GM12891 (cell line): ENCODE results near the gene CYP24A1. TPM values are rescaled to one million over a fixed set of nuclear protein-coding genes. Genes with fewer than 3 reads are reported as not detected.

Experiments used
- DNase-seq: peaks from one replicate; pipeline ENCODE4 v3.0.0; 2011; ENCODE audit warnings: low spot score; ENCODE audit not compliant: insufficient read length
- FAIRE-seq: peaks from 2 replicates; lab custom pipeline; 2011; peaks lifted over from hg19 to GRCh38; lab: Jason Lieb, UNC
- PAX5 ChIP-seq: IDR thresholded peaks from 2 replicates; pipeline ENCODE4 v1.6.1; 2011; ENCODE audit warnings: low read length, moderate library complexity, mild to moderate bottlenecking; ENCODE audit not compliant: insufficient read depth, severe bottlenecking
- POLR2A ChIP-seq: IDR thresholded peaks from 2 replicates; pipeline ENCODE4 v1.6.1; 2011; ENCODE audit warnings: low read depth, low read length, control low read depth
- POLR2AphosphoS5 ChIP-seq: IDR thresholded peaks from 2 replicates; pipeline ENCODE4 v1.6.1; 2011; ENCODE audit warnings: low read depth, low read length, control low read depth
- POU2F2 ChIP-seq: IDR thresholded peaks from 2 replicates; pipeline ENCODE4 v1.6.1; 2011; ENCODE audit warnings: low read depth, mild to moderate bottlenecking, control low read depth, low read length, moderate library complexity
- SPI1 ChIP-seq: IDR thresholded peaks from 2 replicates; pipeline ENCODE4 v1.6.1; 2011; ENCODE audit warnings: low read depth, low read length, control low read depth
- TAF1 ChIP-seq: IDR thresholded peaks from 2 replicates; pipeline ENCODE4 v1.6.1; 2011; ENCODE audit warnings: low read depth, low read length, control low read depth
- polyA plus RNA-seq: library from polyadenylated mRNA; unstranded; fragments of >200 nt; gene quantifications from one replicate; pipeline ENCODE4 v1.2.1, GENCODE V29; 2012; ENCODE audit warnings: low read depth, missing spikeins, inconsistent platforms; ENCODE audit not compliant: missing spikeins

CYP24A1 gene
- not detected for polyA plus RNA-seq

GRCh38 chr20:54173653-54174456, at the start of gene CYP24A1:
TSS of gene CYP24A1 (minus strand) at chr20:54173986. CDS start at chr20:54173579, 407 bp downstream.
- TF ChIP-seq POU2F2 (no peak), POLR2A (no peak), PAX5 (no peak), POLR2AphosphoS5 (no peak), TAF1 (no peak)
- DNase-seq, result no peak
- FAIRE-seq, result no peak

DNA sequence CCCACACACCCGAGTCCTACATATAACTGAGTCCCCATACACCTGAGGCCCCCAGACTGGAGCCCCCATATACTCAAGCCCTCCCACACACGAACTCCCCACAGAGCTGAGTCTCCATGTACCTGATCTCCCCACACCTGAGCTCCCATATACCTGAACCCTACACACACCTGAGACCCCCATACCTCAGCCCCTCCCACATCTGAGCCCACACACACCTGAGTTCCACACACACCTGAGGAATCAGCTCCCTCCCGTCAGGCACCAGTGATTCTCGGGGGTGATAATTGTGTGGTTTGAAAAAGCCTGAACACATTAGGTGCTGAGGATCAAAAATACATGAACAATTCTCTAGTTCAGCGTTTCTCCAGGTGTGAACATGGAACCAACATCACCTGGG, 49.5 kb upstream of the CYP24A1 start:
- no peak for TF ChIP-seq POLR2AphosphoS5
- no peak for TF ChIP-seq SPI1
- no peak for TF ChIP-seq POU2F2
- TF ChIP-seq POLR2A, result no peak
- TF ChIP-seq TAF1, result no peak
- TF ChIP-seq PAX5, result no peak
- DNase-seq (no peak), FAIRE-seq (no peak)

- no peak for DNase-seq
- FAIRE-seq, result no peak
- no peak for TF ChIP-seq POLR2AphosphoS5
- no peak for TF ChIP-seq POLR2A
- no peak for TF ChIP-seq SPI1
- no peak for TF ChIP-seq POU2F2
- TF ChIP-seq TAF1, result no peak
- no peak for TF ChIP-seq PAX5
Measured at GRCh38 chr20:54221996-54222890, 48.5 kb upstream of the CYP24A1 start.

DNA sequence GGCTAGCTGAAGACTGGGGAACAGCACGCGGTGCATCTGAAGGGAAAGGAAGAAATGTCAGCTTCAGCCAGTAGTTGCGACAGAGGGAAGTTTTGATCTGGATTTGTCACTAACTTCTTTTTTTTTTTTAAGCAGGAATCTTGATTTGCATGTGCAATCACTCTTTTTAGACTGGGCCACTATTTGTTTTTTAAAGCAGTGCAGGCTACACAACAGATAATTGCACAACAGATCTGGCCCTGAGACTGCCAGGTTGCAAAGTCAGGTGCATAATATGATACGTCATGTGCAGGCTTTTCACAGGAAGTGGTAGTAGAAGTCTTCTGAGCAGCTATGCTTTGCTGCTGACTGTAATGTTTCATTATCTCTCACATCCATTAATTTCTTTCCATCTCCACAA, 47.6 kb upstream of the CYP24A1 start:
- TF ChIP-seq POLR2AphosphoS5, result no peak
- 0 out of 2 replicates have a peak, but pooled peaks have one; percentile 9 for TF ChIP-seq SPI1
- no peak for TF ChIP-seq TAF1
- TF ChIP-seq PAX5, result no peak
- FAIRE-seq (peak; percentile 41), DNase-seq (no peak)

GRCh38 chr20:54220722-54221121, 46.9 kb upstream of the CYP24A1 start:
- no peak for TF ChIP-seq SPI1
- TF ChIP-seq TAF1, result no peak
- TF ChIP-seq POU2F2, result no peak
- no peak for TF ChIP-seq POLR2A
- TF ChIP-seq POLR2AphosphoS5, result no peak
- FAIRE-seq, result no peak
- no peak for DNase-seq

DNA sequence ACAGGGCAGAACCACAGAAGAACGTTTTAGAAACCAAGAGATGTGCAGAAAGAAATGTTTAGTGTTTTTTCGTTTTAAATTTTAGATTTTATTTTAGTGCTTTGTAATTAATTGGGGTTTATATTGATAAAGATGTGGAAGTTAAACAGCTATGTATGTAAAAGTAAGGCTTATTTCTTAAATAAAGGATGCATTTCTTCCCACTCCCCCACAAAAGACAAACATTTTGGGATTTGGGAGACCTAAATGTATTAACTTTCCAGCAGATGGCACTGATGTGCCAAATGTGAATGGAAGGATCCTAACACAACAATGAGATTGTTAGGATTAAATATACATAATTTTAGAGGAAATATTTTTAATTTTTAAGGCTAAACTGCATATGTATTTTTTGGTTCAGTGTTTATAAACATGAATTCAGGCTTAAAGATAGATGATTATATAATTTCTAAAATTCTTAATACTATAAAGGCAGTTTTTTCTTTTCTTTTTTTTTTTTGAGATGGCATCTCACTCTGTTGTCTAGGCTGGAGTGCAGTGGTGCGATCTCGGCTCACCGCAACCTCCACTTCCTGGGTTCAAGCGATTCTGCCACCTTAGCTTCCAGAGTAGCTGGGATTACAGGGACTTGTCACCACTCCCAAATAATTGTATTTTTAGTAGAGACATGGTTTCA, 46.1 kb upstream of the CYP24A1 start:
- FAIRE-seq (no peak), DNase-seq (no peak)

DNA sequence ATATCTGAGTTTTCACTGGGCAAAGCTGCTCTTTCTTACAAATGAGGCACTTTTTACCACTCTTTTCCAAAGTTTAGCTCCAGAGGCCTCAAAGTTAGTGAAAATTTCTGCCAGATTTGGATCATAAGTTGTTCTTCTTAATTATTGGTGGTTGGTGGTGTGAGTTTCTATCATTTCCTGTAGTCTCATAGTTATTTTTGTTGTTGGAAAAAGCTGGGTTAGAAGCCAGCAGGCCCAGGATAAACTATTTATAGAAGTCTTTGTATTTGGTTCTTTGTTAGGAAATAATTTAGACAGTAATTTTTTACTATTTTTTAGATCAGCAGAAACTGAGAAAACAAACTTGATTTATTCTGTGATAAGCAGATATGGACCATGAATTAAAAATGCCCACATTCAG, 44.7 kb upstream of the CYP24A1 start:
- TF ChIP-seq TAF1 (no peak), SPI1 (no peak), POLR2A (no peak), POU2F2 (no peak), PAX5 (no peak), POLR2AphosphoS5 (no peak)
- no peak for DNase-seq
- FAIRE-seq, result no peak

More for the DNA sequence above, 46.1 kb upstream of the CYP24A1 start:
- no peak for TF ChIP-seq SPI1
- TF ChIP-seq TAF1, result no peak
- TF ChIP-seq PAX5, result no peak

DNA sequence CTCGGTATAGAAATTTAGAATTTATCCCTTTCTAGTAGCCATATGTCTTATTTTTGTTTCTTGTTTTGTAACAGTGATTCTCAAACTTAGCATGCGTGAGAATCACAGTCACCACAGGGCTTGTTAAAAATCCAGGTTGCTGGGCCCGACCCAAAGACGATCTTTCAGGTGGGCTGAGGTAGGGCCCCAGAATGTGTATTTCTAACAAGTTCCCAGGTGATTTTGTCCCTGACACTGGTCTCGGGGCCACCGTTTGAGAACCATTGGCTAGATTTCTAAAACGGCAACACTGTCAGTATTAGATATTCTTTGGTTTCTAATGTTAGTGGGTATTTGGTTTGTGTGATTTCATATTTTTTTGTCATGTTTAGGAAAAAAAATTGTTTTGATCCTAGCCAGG, 44.0 kb upstream of the CYP24A1 start:
- FAIRE-seq, result no peak
- no peak for TF ChIP-seq POLR2A
- no peak for TF ChIP-seq TAF1
- no peak for TF ChIP-seq POU2F2
- TF ChIP-seq SPI1, result no peak
- no peak for TF ChIP-seq PAX5
- no peak for TF ChIP-seq POLR2AphosphoS5
- no peak for DNase-seq

- no peak for TF ChIP-seq SPI1
- no peak for TF ChIP-seq POLR2AphosphoS5
- no peak for TF ChIP-seq TAF1
- TF ChIP-seq POU2F2, result no peak
- no peak for TF ChIP-seq POLR2A
- TF ChIP-seq PAX5, result no peak
- no peak for DNase-seq
- no peak for FAIRE-seq
Measured at GRCh38 chr20:54215157-54215789, 41.5 kb upstream of the CYP24A1 start.
